Muscle layer of colon (tissue), 2 donors: ENCODE results near the gene ZNF689.
"Not testable (repeated sequence)": the region's sequence is repeated elsewhere in the genome, so short reads cannot be mapped to it uniquely, and the experiment has no call there.

Experiments used
- H3K27ac ChIP-seq: one replicate; pipeline ENCODE4 v1.7.0; 2013; ENCODE audit warnings: low read depth, mild to moderate bottlenecking, low read length, moderate library complexity
- H3K27me3 ChIP-seq, 2 donors: one replicate each; pipeline ENCODE4 v1.7.0; 2013; ENCODE audit warnings: low read length in 2 of 2, mild to moderate bottlenecking in 2 of 2; ENCODE audit not compliant: insufficient read depth in 2 of 2, control insufficient read depth in 1 of 2
- H3K36me3 ChIP-seq: one replicate; pipeline ENCODE4 v1.7.0; 2013; ENCODE audit warnings: mild to moderate bottlenecking, low read length; ENCODE audit not compliant: insufficient read depth
- H3K4me1 ChIP-seq: one replicate; pipeline ENCODE4 v1.7.0; 2013; ENCODE audit warnings: mild to moderate bottlenecking, low read length; ENCODE audit not compliant: insufficient read depth
- H3K4me3 ChIP-seq, 2 donors: one replicate each; pipeline ENCODE4 v1.7.0; 2013; ENCODE audit warnings: low read length in 2 of 2, low read depth in 1 of 2, mild to moderate bottlenecking in 1 of 2, moderate library complexity in 1 of 2
- H3K9ac ChIP-seq: one replicate; pipeline ENCODE4 v1.7.0; 2013; ENCODE audit warnings: low read length
- H3K9me3 ChIP-seq: one replicate; pipeline ENCODE4 v1.7.0; 2013; ENCODE audit warnings: mild to moderate bottlenecking, low read length
- donor health status: abdominal sarcoma.
- donor health status: Adenocarcinoma of cecum.

The ZNF689 gene

DNA sequence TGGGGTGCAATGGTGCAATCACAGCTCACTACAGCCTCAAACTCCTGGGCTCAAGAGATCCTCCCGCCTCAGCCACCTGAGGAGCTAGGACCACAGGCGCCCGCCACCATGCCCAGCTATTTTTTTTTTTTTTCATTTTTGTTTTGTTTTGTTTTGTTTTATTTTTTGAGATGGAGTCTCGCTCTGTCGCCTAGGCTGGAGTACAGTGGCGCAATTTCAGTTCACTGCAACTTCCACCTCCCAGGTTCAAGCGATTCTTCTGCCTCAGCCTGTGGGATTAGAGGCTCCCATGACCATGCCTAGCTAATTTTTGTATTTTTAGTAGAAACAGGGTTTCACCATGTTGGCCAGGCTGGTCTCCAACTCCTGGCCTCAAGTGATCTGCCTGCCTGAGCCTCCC lies 22.3 kb upstream of the ZNF689 start:
- not testable (repeated sequence) for H3K4me3 ChIP-seq, H3K4me1 ChIP-seq, H3K9ac ChIP-seq, H3K27me3 ChIP-seq, H3K36me3 ChIP-seq, H3K27ac ChIP-seq, H3K9me3 ChIP-seq

DNA sequence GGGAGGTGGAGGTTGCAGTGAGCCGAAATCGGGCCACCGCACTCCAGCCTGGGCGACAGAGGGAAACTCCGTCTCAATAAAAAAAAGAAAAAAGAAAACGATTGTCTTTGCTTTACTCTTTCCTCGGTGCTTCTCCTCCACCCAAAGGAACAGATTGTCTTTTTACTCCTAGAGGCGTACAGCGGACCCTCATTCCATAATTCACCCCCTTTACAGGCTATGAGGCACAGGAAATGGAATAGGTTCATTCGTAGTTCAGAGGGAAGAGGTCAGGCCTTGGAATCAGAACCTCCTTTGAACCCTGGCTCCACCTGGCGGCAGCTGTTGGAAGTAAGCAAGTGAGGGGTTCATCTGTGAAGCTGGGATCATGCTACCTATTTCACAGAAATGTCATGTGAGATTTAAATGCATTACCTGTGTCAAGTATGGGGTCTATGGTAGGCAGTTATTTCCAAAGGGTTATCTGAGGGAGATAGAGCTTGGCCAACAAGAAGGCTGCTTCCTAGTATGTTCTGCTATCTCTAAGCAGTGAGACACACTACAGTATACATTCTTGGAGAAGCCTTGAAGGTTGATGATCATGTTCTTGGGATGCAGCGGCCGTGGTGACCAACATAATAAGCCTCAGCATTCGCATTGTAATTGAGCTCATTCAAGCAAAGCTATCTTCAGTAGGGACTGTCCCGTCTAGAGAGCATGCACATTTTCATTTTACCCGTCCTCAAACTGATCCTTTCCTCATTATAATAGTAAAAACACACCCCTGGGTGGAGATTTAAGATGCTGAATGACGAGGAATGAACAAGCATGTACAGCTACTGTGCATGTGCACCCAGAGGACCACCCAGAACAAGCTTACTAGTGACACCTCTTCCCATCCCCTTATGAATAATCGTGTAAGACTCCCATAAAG lies 18.7 kb upstream of the ZNF689 start:
- Histone ChIP-seq H3K4me3 (no peak overlapping the region), H3K9ac (no peak overlapping the region), H3K4me1 (peaks cover 4% of the 10 kb centered on the region), H3K9me3 (no peaks in the 10 kb centered on the region), H3K27ac (no peak overlapping the region), H3K27me3 (no peaks in the 10 kb centered on the region), H3K36me3 (no peaks in the 10 kb centered on the region)

DNA sequence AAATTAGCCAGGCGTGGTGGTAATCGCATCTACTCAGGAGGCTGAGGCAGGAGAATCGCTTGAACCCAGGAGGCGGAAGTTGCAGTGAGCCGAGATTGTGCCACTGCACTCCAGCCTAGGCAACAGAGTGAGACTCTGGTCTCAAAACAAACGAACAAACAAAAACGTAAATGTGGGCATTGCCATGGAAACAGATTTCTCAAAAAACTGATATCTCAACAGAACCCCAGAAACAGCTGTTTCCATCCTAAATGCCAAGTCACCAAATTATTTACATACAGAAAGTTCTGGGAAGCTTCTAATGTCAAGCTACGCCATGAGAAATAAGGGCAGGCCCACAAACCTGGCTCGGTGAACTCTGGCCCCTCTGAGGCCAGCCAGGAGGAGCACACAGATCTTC lies 16.0 kb upstream of the ZNF689 start:
- H3K9me3 ChIP-seq: no peaks in the 10 kb centered on the region
- H3K4me1 ChIP-seq: peaks cover 4% of the 10 kb centered on the region
- no peaks in the 10 kb centered on the region for H3K27me3 ChIP-seq
- H3K9ac ChIP-seq: no peak overlapping the region
- H3K4me3 ChIP-seq: no peak overlapping the region
- H3K36me3 ChIP-seq: no peaks in the 10 kb centered on the region
- no peak overlapping the region for H3K27ac ChIP-seq

DNA sequence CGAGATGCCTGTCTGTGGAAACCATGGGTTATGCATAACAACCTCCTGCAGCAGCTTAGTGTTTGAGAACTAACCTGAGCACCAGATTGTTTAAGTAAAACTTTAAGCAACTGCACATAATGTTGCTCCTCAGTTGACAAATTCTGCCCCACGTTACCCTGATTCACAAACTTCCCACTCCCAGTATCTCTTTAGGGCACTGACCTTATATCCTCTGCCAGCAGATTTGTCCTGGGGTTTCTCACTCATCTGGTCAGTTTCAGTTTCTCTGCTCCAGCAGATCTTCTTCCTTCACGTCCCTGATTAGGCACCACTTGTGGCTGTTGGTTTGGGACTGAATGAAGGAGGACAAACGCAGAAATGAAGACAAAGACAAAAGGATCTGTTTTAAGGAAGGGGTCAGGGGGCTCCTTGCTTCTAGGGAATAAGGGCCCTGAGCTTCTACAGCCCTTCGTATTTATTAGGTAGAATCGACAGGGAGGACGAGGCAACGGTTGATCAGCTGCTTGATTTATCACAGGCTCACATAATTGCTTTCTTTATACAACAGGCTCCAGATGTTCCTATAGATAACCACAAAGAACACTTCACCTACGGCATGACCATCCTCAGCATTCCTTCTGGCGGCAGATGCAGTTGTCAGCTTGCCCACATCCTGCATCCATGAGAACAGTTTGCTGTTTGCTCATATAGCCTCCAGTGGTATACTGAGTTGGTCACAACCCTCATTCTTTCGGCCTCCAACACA lies 13.5 kb upstream of the ZNF689 start:
- no peak overlapping the region for H3K27ac ChIP-seq
- H3K9ac ChIP-seq: no peak overlapping the region
- H3K4me1 ChIP-seq: peaks cover 3% of the 10 kb centered on the region
- H3K4me3 ChIP-seq: no peak overlapping the region
- H3K9me3 ChIP-seq: no peaks in the 10 kb centered on the region
- H3K36me3 ChIP-seq: no peaks in the 10 kb centered on the region
- H3K27me3 ChIP-seq: no peaks in the 10 kb centered on the region

DNA sequence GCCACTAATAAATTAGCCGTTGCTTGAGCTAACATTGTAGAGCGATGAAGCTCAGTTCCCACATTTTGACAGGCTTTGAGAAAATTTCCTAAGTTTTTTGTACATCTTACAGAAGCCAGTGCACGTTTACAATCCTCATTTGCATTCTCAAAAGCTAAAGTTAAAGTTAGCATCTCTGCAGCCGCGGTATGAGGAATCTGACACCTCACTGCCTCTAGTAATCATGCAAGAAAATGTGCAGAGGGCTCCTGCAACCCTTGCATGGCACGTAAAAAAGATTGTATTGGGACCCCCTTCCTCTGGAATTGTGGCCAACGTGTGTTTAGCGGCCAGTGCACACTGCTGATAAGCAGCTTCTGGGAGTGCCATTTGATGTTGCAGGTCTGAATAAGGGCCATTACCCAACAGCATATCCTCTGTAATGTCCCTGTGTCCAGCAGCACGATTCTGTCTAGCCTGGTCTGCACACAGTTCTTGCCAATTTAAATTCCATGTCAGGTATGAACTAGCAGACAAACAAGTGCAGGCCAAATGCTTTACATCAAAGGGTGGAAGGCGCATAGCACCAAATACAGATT lies 12.4 kb upstream of the ZNF689 start:
- no peak overlapping the region for H3K27ac ChIP-seq

DNA sequence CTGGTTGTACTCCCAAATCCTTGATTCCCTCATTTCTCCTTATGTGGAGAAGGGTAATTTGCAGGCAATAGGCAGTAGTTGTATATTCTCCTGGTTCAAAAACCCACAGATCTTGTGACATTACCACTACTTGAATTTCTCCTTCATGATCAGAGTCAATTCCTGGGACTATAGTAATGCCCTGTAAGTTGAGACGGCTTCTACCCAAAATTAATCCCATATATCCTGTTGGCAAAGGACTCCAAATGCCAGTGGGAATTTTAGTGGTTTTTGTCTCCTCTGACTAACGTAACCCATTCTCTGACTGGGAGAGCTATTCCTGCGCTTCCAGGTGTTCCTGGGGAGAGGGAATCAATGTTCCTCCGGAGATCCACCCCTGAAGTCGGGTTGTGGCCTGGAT lies 11.6 kb upstream of the ZNF689 start:
- H3K4me1 ChIP-seq: no peaks in the 10 kb centered on the region
- no peak overlapping the region for H3K27ac ChIP-seq
- no peak overlapping the region for H3K4me3 ChIP-seq
- H3K27me3 ChIP-seq: no peaks in the 10 kb centered on the region
- H3K9ac ChIP-seq: no peak overlapping the region
- H3K36me3 ChIP-seq: no peaks in the 10 kb centered on the region
- no peaks in the 10 kb centered on the region for H3K9me3 ChIP-seq

More for the DNA sequence above, 12.4 kb upstream of the ZNF689 start:
- H3K4me3 ChIP-seq: no peak overlapping the region
- H3K36me3 ChIP-seq: no peaks in the 10 kb centered on the region
- no peaks in the 10 kb centered on the region for H3K9me3 ChIP-seq
- no peaks in the 10 kb centered on the region for H3K27me3 ChIP-seq
- H3K9ac ChIP-seq: no peak overlapping the region
- no peaks in the 10 kb centered on the region for H3K4me1 ChIP-seq

DNA sequence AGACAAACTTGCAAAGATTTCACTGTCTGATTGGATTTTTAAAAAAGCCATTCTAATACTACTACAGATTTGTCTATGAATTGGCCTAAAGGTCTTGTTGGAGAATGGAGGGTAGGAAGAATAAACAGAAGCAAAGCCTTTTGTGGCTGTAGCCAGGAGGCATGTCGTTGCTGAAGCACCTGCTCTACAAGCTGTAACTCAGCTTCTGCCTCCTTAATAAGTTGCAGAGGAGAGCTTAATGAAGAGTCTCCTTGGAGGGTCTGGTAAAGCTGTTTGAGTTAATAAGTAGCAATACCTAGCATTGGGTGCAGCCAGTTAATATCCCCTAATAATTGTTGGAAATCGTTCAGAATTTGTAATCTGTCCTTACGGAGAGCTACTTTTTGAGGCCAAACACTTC lies 10.0 kb upstream of the ZNF689 start:
- Histone ChIP-seq H3K4me1 (no peaks in the 10 kb centered on the region), H3K9ac (no peak overlapping the region), H3K4me3 (no peak overlapping the region), H3K27me3 (no peaks in the 10 kb centered on the region), H3K36me3 (no peaks in the 10 kb centered on the region), H3K9me3 (no peaks in the 10 kb centered on the region), H3K27ac (no peak overlapping the region)

DNA sequence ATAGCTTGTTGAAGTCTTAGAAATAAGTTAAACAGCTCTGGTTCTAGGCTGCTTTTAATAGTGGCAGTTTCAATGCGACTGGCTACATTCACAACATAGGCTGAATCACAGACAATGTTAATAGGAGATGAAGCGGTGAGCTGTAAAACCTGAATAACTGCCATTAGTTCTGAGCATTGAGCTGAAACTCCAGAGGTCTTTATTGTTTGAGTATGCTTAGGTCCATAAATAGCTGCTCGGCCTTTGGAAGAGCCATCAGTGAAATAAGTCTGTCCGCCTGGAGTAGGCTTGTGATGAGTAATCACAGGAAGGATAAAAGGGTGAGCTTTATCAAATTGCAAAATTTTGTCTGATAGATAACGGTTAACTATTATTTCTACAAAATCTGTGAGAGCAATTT lies 9.4 kb upstream of the ZNF689 start:
- H3K4me3 ChIP-seq: no peak overlapping the region
- H3K4me1 ChIP-seq: no peaks in the 10 kb centered on the region
- no peaks in the 10 kb centered on the region for H3K36me3 ChIP-seq
- H3K27ac ChIP-seq: no peak overlapping the region
- H3K9me3 ChIP-seq: no peaks in the 10 kb centered on the region
- no peak overlapping the region for H3K9ac ChIP-seq
- no peaks in the 10 kb centered on the region for H3K27me3 ChIP-seq

DNA sequence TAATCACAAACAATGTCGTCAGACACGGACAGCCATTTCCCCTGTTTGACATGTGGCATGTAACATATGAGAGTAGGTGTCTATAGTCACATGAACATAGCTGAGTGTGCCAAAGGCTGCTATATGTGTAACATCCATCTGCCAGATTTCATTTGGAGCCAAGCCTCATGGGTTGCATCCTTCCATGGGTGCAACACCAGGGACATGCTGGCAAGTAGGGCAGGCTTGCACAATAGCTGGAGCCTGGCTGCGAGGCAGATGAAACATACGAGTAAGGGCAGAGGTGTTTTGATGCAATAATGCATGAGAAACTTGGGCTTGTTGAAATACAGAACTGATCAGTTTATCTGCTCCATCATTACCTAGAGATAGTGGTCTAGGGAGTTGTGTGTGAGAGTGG lies 9.0 kb upstream of the ZNF689 start:
- H3K27me3 ChIP-seq: no peaks in the 10 kb centered on the region
- no peak overlapping the region for H3K4me3 ChIP-seq
- H3K27ac ChIP-seq: no peak overlapping the region
- no peaks in the 10 kb centered on the region for H3K9me3 ChIP-seq
- H3K4me1 ChIP-seq: no peaks in the 10 kb centered on the region
- H3K9ac ChIP-seq: no peak overlapping the region
- no peaks in the 10 kb centered on the region for H3K36me3 ChIP-seq

- H3K36me3 ChIP-seq: no peaks in the 10 kb centered on the region
These were observed 5.3 kb upstream of the ZNF689 start for GRCh38 chr16:30615358-30616091.

More at GRCh38 chr16:30615358-30616091, 5.3 kb upstream of the ZNF689 start:
- no peaks in the 10 kb centered on the region for H3K4me1 ChIP-seq
- H3K4me3 ChIP-seq: no peak overlapping the region
- no peaks in the 10 kb centered on the region for H3K9me3 ChIP-seq
- no peak overlapping the region for H3K9ac ChIP-seq
- no peaks in the 10 kb centered on the region for H3K27me3 ChIP-seq
- H3K27ac ChIP-seq: no peak overlapping the region
